ENCODE data around the gene CHD9NB.

Gene CHD9NB

GRCh38 chr16:53043986-53044601 lies 8.6 kb downstream of the CHD9NB start:
- Histone ChIP-seq H3K9me3 (ENCODE audit: insufficient read depth, low read depth, low read length) (no peaks in the 10 kb centered on the region), H2BK5ac (ENCODE audit: low read depth, low read length, poor library complexity) (no peak overlapping the region), H3K23ac (ENCODE audit: low read length) (no peak overlapping the region), H2AFZ (ENCODE audit: insufficient read depth, low read length, poor library complexity) (no peak overlapping the region), H2BK120ac (ENCODE audit: insufficient read depth, low read length, poor library complexity) (no peak overlapping the region), H3K27ac (ENCODE audit: low read depth, low read length) (no peak overlapping the region), H4K91ac (ENCODE audit: low read depth, low read length) (no peak overlapping the region), H4K12ac (ENCODE audit: low read depth, low read length) (no peak overlapping the region), H2BK12ac (ENCODE audit: low read length) (no peak overlapping the region), H3K18ac (ENCODE audit: low read length) (no peak overlapping the region), H3K4me3 (ENCODE audit: low read depth, low read length) (no peak overlapping the region), H3K4me1 (ENCODE audit: control insufficient read depth in 1 of 2, insufficient read depth in 2 of 2, low read length in 2 of 2) (peaks cover 3 to 6% of the 10 kb centered on the region in 2 experiments), H3K79me2 (ENCODE audit: control insufficient read depth, insufficient read depth, low read length, poor library complexity) (no peaks in the 10 kb centered on the region), H3K4me2 (ENCODE audit: low read length) (peak overlapping the region; percentile 29), H4K8ac (ENCODE audit: low read depth, low read length) (no peak overlapping the region), H3K27me3 (ENCODE audit: insufficient read depth, low read length) (no peaks in the 10 kb centered on the region), H3K36me3 (ENCODE audit: control insufficient read depth in 1 of 2, insufficient read depth in 2 of 2, low read length in 2 of 2) (no peaks in the 10 kb centered on the region), H2AK5ac (ENCODE audit: low read length) (no peak overlapping the region), H3K14ac (ENCODE audit: low read length) (no peak overlapping the region), H3K9ac (ENCODE audit: low read length) (no peak overlapping the region), H3K79me1 (ENCODE audit: low read length) (peaks cover 5% of the 10 kb centered on the region), H3K4ac (ENCODE audit: low read depth, low read length) (no peak overlapping the region)
- no CpG with 5 or more reads among the region's 11 CpGs for whole genome bisulfite sequencing (ENCODE audit: extremely low coverage, insufficient coverage, insufficient read length)
- peak; percentile 38 to 68 for DNase-seq

GRCh38 chr16:53043428-53043831 lies 9.3 kb downstream of the CHD9NB start:
- no peak overlapping the region for H3K23ac ChIP-seq (ENCODE audit: low read length)
- no peak overlapping the region for H2BK12ac ChIP-seq (ENCODE audit: low read length)
- H3K79me2 ChIP-seq (ENCODE audit: control insufficient read depth, insufficient read depth, low read length, poor library complexity) = no peaks in the 10 kb centered on the region
- peaks cover 3 to 6% of the 10 kb centered on the region in 2 experiments for H3K4me1 ChIP-seq (ENCODE audit: control insufficient read depth in 1 of 2, insufficient read depth in 2 of 2, low read length in 2 of 2)
- no peak overlapping the region for H2AK5ac ChIP-seq (ENCODE audit: low read length)
- no peak overlapping the region for H3K18ac ChIP-seq (ENCODE audit: low read length)
- H2BK5ac ChIP-seq (ENCODE audit: low read depth, low read length, poor library complexity) = no peak overlapping the region
- H2BK120ac ChIP-seq (ENCODE audit: insufficient read depth, low read length, poor library complexity) = no peak overlapping the region
- no peak overlapping the region for H3K4ac ChIP-seq (ENCODE audit: low read depth, low read length)
- no peak overlapping the region for H4K8ac ChIP-seq (ENCODE audit: low read depth, low read length)
- H3K4me2 ChIP-seq (ENCODE audit: low read length) = no peak overlapping the region
- DNase-seq = no peak
- H3K9ac ChIP-seq (ENCODE audit: low read length) = no peak overlapping the region
- H4K91ac ChIP-seq (ENCODE audit: low read depth, low read length) = no peak overlapping the region
- H4K12ac ChIP-seq (ENCODE audit: low read depth, low read length) = no peak overlapping the region
- WGBS (ENCODE audit: extremely low coverage, insufficient coverage, insufficient read length) = no CpG with 5 or more reads among the region's 5 CpGs
- H3K79me1 ChIP-seq (ENCODE audit: low read length) = peaks cover 5% of the 10 kb centered on the region
- H3K4me3 ChIP-seq (ENCODE audit: low read depth, low read length) = no peak overlapping the region
- no peak overlapping the region for H3K27ac ChIP-seq (ENCODE audit: low read depth, low read length)
- no peaks in the 10 kb centered on the region for H3K27me3 ChIP-seq (ENCODE audit: insufficient read depth, low read length)
- no peak overlapping the region for H2AFZ ChIP-seq (ENCODE audit: insufficient read depth, low read length, poor library complexity)
- H3K36me3 ChIP-seq (ENCODE audit: control insufficient read depth in 1 of 2, insufficient read depth in 2 of 2, low read length in 2 of 2) = no peaks in the 10 kb centered on the region
- H3K9me3 ChIP-seq (ENCODE audit: insufficient read depth, low read depth, low read length) = no peaks in the 10 kb centered on the region
- no peak overlapping the region for H3K14ac ChIP-seq (ENCODE audit: low read length)

GRCh38 chr16:53042235-53042701 lies 10.4 kb downstream of the CHD9NB start:
- Histone ChIP-seq H4K12ac (ENCODE audit: low read depth, low read length) (peak overlapping the region; percentile 26), H3K9ac (ENCODE audit: low read length) (no peak overlapping the region), H3K23ac (ENCODE audit: low read length) (no peak overlapping the region), H3K4ac (ENCODE audit: low read depth, low read length) (no peak overlapping the region), H3K79me1 (ENCODE audit: low read length) (peaks cover 5% of the 10 kb centered on the region), H3K36me3 (ENCODE audit: control insufficient read depth in 1 of 2, insufficient read depth in 2 of 2, low read length in 2 of 2) (no peaks in the 10 kb centered on the region), H2BK12ac (ENCODE audit: low read length) (peak overlapping the region; percentile 73), H2AK5ac (ENCODE audit: low read length) (peak overlapping the region; percentile 36), H3K27ac (ENCODE audit: low read depth, low read length) (peak overlapping the region; percentile 32), H4K8ac (ENCODE audit: low read depth, low read length) (peak overlapping the region; percentile 76), H3K79me2 (ENCODE audit: control insufficient read depth, insufficient read depth, low read length, poor library complexity) (no peaks in the 10 kb centered on the region), H2BK120ac (ENCODE audit: insufficient read depth, low read length, poor library complexity) (peak overlapping the region; percentile 20), H3K18ac (ENCODE audit: low read length) (no peak overlapping the region), H3K14ac (ENCODE audit: low read length) (peak overlapping the region; percentile 42), H3K4me3 (ENCODE audit: low read depth, low read length) (no peak overlapping the region), H3K4me1 (ENCODE audit: control insufficient read depth in 1 of 2, insufficient read depth in 2 of 2, low read length in 2 of 2) (peaks cover 3 to 6% of the 10 kb centered on the region in 2 experiments), H3K4me2 (ENCODE audit: low read length) (no peak overlapping the region), H3K27me3 (ENCODE audit: insufficient read depth, low read length) (no peaks in the 10 kb centered on the region), H2BK5ac (ENCODE audit: low read depth, low read length, poor library complexity) (no peak overlapping the region), H3K9me3 (ENCODE audit: insufficient read depth, low read depth, low read length) (no peaks in the 10 kb centered on the region), H4K91ac (ENCODE audit: low read depth, low read length) (peak overlapping the region; percentile 89), H2AFZ (ENCODE audit: insufficient read depth, low read length, poor library complexity) (no peak overlapping the region)
- WGBS (ENCODE audit: extremely low coverage, insufficient coverage, insufficient read length) = 95% methylated on average over 3 of the region's 5 CpGs
- DNase-seq = no peak

- no peak for DNase-seq
- Histone ChIP-seq H4K8ac (ENCODE audit: low read depth, low read length) (peak overlapping the region; percentile 76), H3K4me2 (ENCODE audit: low read length) (no peak overlapping the region), H3K23ac (ENCODE audit: low read length) (no peak overlapping the region), H3K79me1 (ENCODE audit: low read length) (peaks cover 5% of the 10 kb centered on the region), H3K4ac (ENCODE audit: low read depth, low read length) (no peak overlapping the region), H3K18ac (ENCODE audit: low read length) (no peak overlapping the region), H3K9me3 (ENCODE audit: insufficient read depth, low read depth, low read length) (no peaks in the 10 kb centered on the region), H2BK5ac (ENCODE audit: low read depth, low read length, poor library complexity) (no peak overlapping the region), H3K79me2 (ENCODE audit: control insufficient read depth, insufficient read depth, low read length, poor library complexity) (no peaks in the 10 kb centered on the region), H4K91ac (ENCODE audit: low read depth, low read length) (peak overlapping the region; percentile 89), H2AK5ac (ENCODE audit: low read length) (no peak overlapping the region), H2AFZ (ENCODE audit: insufficient read depth, low read length, poor library complexity) (no peak overlapping the region), H4K12ac (ENCODE audit: low read depth, low read length) (no peak overlapping the region), H3K9ac (ENCODE audit: low read length) (no peak overlapping the region), H3K36me3 (ENCODE audit: control insufficient read depth in 1 of 2, insufficient read depth in 2 of 2, low read length in 2 of 2) (no peaks in the 10 kb centered on the region), H3K27ac (ENCODE audit: low read depth, low read length) (peak overlapping the region; percentile 32), H3K14ac (ENCODE audit: low read length) (peak overlapping the region; percentile 42), H2BK120ac (ENCODE audit: insufficient read depth, low read length, poor library complexity) (peak overlapping the region; percentile 20), H3K4me1 (ENCODE audit: control insufficient read depth in 1 of 2, insufficient read depth in 2 of 2, low read length in 2 of 2) (peaks cover 3 to 6% of the 10 kb centered on the region in 2 experiments), H3K4me3 (ENCODE audit: low read depth, low read length) (no peak overlapping the region), H3K27me3 (ENCODE audit: insufficient read depth, low read length) (no peaks in the 10 kb centered on the region), H2BK12ac (ENCODE audit: low read length) (no peak overlapping the region)
- no CpG with 5 or more reads among the region's 4 CpGs for WGBS (ENCODE audit: extremely low coverage, insufficient coverage, insufficient read length)
Observed at GRCh38 chr16:53041320-53042051, 11.2 kb downstream of the CHD9NB start.
